Upper lobe of left lung (tissue), 6 donors: ENCODE results near the gene ADCY4. TPM values are rescaled to one million over a fixed set of nuclear protein-coding genes. Genes with fewer than 3 reads are reported as not detected.

Experiments used
- ATAC-seq, 2 donors: fragments of 200-7000 bp; cut with Tn5 transposase; one replicate each; pipeline ENCODE4 v1.9.1; 2022; ENCODE audit warnings: mild to moderate bottlenecking in 2 of 2, moderate library complexity in 2 of 2; ENCODE audit not compliant: low FRiP score in 2 of 2
- DNase-seq, 2 donors: peaks; one replicate each; pipeline ENCODE4 v3.0.0-alpha.2; 2019 to 2020
- H3K27ac ChIP-seq, 4 donors: fragments of 200-600 bp; sonication (generic); one replicate each; pipeline ENCODE4 v1.5.1; 2016 to 2019
- H3K27me3 ChIP-seq, 4 donors: fragments of 200-600 bp; sonication (generic); one replicate each; pipeline ENCODE4 v1.5.1; 2017 to 2019
- H3K36me3 ChIP-seq, 4 donors: fragments of 200-600 bp; sonication (generic); one replicate each; pipeline ENCODE4 v1.5.1; 2016 to 2019
- H3K4me1 ChIP-seq, 4 donors: fragments of 200-600 bp; sonication (generic); one replicate each; pipeline ENCODE4 v1.5.1; 2018 to 2019
- H3K4me3 ChIP-seq, 4 donors: fragments of 200-600 bp; sonication (generic); one replicate each; pipeline ENCODE4 v1.5.1; 2017 to 2019; ENCODE audit warnings: mild to moderate bottlenecking in 2 of 4, moderate library complexity in 1 of 4
- H3K9me3 ChIP-seq, 4 donors: fragments of 200-600 bp; sonication (generic); one replicate each; pipeline ENCODE4 v1.5.1; 2018 to 2019
- CTCF ChIP-seq, 6 experiments: fragments of 450-650 bp in 4 of 6; fragments of 200-600 bp in 2 of 6; sonication (generic) in 2 of 6; IDR thresholded peaks; one replicate each; pipeline ENCODE4 v1.5.1; 2016 to 2019; ENCODE audit warnings: antibody characterized with exemption in 6 of 6
- EP300 ChIP-seq, 4 donors: sonication (generic); formaldehyde crosslinking; IDR thresholded peaks; one replicate each; pipeline ENCODE4 v1.5.1; 2017; ENCODE audit warnings: antibody characterized with exemption in 4 of 4, control low read depth in 2 of 4
- POLR2A ChIP-seq, 4 donors: fragments of 450-650 bp; IDR thresholded peaks; one replicate each; pipeline ENCODE4 v1.5.1; 2016 to 2017; ENCODE audit warnings: antibody characterized with exemption in 4 of 4, mild to moderate bottlenecking in 2 of 4
- POLR2AphosphoS5 ChIP-seq, 2 donors: sonication (generic); formaldehyde crosslinking; IDR thresholded peaks; one replicate each; pipeline ENCODE4 v1.5.1; 2017; ENCODE audit warnings: antibody characterized with exemption in 2 of 2
- WGBS, 2 donors: methylation state at CpG; one replicate each; pipeline ENCODE4 v1.1.5; 2017 to 2018; 5-methylcytosine and 5-hydroxymethylcytosine counted together
- total RNA-seq, 6 donors: library from RNA; depleted of rRNA in 4 of 6; stranded (reverse); fragments of >200 nt in 4 of 6; gene quantifications; one replicate each; pipeline versions ENCODE4 v1.1.0 to v1.2.1, GENCODE V29; 2016 to 2021
- donor health status: DM: no; HTN: no; CAD: no; lungs with moderate emphysema.
- donor health status: DM: no; HTN: yes; CAD: no; lungs with severe emphysema.

Gene ADCY4
- total RNA-seq, 6 donors from 2014 or later: 22.4 to 159 (median 43.7) TPM

DNA sequence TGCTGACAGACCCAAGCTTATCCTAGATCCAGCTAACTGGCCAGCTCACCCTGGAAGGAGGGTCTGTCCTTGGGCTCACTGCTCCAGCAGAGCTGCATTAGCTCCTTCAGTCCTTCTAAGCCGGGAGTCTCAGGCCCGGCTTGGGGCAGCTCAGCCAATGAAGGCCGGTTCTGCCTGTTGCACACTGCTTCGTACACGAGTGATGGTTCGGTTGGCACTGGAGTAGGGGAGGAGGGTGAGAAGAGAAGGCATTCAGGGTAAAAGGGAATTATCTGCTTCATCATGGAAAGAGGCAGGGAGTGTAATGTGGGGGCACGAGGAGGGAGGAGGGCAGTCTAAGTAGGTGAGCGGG lies 2.9 kb upstream of the ADCY4 start:
- peaks cover 0 to 8% (median 0%) of the 10 kb centered on the region in 4 donors for H3K27me3 ChIP-seq
- DNase-seq (peak in 1 of 2 donors; percentile 28), ATAC-seq (no peak)
- no peak overlapping the region for H3K27ac ChIP-seq
- 90 to 95% methylated on average over 8 of the region's 8 CpGs for WGBS, 2 donors
- TF ChIP-seq EP300 (IDR thresholded peaks at IDR 0.05) (no peak), POLR2AphosphoS5 (IDR thresholded peaks at IDR 0.05) (no peak), POLR2A (IDR thresholded peaks at IDR 0.05) (no peak), CTCF (IDR thresholded peaks at IDR 0.05) (no peak)
- H3K9me3 ChIP-seq: no peaks in the 10 kb centered on the region
- no peak overlapping the region for H3K4me3 ChIP-seq
- H3K4me1 ChIP-seq: peaks cover 43 to 64% (median 45%) of the 10 kb centered on the region in 4 donors
- H3K36me3 ChIP-seq: peaks cover 0 to 11% (median 3%) of the 10 kb centered on the region in 4 donors

GRCh38 chr14:24337144-24337823 lies 2.4 kb upstream of the ADCY4 start:
- no peak for DNase-seq
- Histone ChIP-seq H3K9me3 (no peaks in the 10 kb centered on the region), H3K4me3 (no peak overlapping the region), H3K36me3 (peaks cover 0 to 11% (median 3%) of the 10 kb centered on the region in 4 donors), H3K27me3 (peaks cover 0 to 8% (median 0%) of the 10 kb centered on the region in 4 donors), H3K27ac (peak overlapping the region in 1 of 4 donors; percentile 89), H3K4me1 (peaks cover 48 to 69% (median 51%) of the 10 kb centered on the region in 4 donors)
- no peak for TF ChIP-seq EP300 (IDR thresholded peaks at IDR 0.05)
- no peak for TF ChIP-seq POLR2AphosphoS5 (IDR thresholded peaks at IDR 0.05)
- TF ChIP-seq POLR2A (IDR thresholded peaks at IDR 0.05): no peak
- no peak for TF ChIP-seq CTCF (IDR thresholded peaks at IDR 0.05)
- no peak for ATAC-seq
- WGBS, 2 donors: 89 to 93% methylated on average over 4 to 7 of the region's 7 CpGs

DNA sequence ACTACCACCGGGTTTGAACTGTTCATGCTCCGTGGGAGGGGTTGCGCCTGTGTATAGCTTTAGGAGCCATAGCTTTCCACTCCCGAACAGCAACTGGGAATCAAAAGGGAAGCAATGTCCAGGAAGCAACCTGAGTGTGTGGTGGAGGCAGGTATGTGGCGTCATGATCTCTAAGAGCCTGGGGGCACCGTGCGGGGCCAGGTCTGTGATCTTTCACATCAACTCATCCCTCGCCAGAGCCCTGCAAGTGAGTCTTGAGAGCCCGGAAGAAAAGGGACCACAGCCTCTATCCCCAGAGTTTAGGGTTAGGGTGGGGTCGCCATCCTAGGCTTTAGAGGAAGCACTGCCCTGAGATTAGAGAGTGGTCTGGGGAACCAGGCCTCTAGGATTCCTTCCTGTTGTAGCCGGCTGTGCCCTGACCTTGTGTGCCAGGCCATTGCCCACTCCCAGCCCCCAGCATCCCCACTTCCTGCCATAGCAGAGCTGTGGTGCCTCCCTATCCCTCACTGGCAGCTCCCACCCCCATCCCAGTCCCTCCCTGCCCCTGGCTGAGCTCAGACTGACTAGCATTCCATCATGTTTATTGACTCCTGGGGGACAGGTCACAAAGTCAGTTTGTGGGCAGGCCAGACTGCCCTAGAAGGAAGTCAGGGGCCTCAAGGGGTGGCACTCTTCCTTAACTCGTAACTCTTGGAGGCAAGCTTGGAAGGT lies 745 bp upstream of the ADCY4 start:
- WGBS, 2 donors: 70 to 75% methylated on average over 12 of the region's 12 CpGs
- peaks cover 0 to 8% (median 0%) of the 10 kb centered on the region in 4 donors for H3K27me3 ChIP-seq
- TF ChIP-seq CTCF (IDR thresholded peaks at IDR 0.05) (no peak), EP300 (IDR thresholded peaks at IDR 0.05) (peak in 2 of 4 donors; percentile 13 to 24), POLR2AphosphoS5 (IDR thresholded peaks at IDR 0.05) (peak in 1 of 2 donors; percentile 51)
- H3K27ac ChIP-seq: peak overlapping the region; percentile 64 to 89 (median 86)
- peaks cover 54 to 78% (median 56%) of the 10 kb centered on the region in 4 donors for H3K4me1 ChIP-seq
- H3K4me3 ChIP-seq: peak overlapping the region in 3 of 4 donors; percentile 50 to 55 (median 53)
- H3K9me3 ChIP-seq: no peaks in the 10 kb centered on the region
- H3K36me3 ChIP-seq: peaks cover 0 to 11% (median 3%) of the 10 kb centered on the region in 4 donors
- DNase-seq: no peak
- no peak for ATAC-seq

DNA sequence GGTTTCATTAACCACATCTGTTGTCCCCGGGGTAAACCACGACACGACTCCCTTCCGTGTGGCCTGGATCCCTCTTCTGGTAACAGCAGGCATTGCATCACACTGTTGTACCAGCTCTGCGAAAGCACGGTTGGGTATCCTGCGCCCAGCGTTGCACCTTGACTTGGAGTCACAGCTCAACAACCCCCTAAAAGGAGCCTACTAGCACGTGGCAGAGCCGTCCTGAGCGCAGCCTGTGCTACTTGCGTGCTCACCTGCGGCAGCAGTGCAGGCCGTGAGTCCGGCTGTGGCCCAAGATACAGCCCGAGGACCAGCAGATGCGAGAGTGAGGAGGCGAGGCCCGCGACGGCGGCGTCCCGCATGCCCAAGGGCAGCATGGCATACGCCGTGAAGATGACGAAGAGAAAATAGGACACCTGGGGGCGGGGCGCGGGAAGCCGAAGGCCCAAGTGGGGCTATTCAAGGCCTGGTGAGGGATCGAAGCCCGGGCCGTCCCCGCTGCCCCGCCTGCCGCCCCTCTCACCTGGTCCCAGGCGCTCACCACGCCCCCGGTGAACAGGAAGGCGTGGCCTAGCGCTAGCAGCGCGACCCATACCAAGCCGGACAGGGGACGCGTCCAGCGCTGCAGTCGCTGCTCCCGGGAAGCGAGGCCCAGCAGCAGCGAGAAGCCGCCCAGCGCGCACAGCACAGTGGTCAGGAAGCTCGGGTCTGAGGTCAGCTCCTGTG lies 2.4 kb downstream of the ADCY4 start:
- Histone ChIP-seq H3K4me1 (peaks cover 47 to 76% (median 65%) of the 10 kb centered on the region in 4 donors), H3K4me3 (peak overlapping the region in 3 of 4 donors; percentile 34 to 55 (median 50)), H3K9me3 (no peaks in the 10 kb centered on the region), H3K36me3 (peaks cover 0 to 10% (median 2%) of the 10 kb centered on the region in 4 donors), H3K27ac (peak overlapping the region in 2 of 4 donors; percentile 53 to 89), H3K27me3 (peaks cover 0 to 8% (median 0%) of the 10 kb centered on the region in 4 donors)
- ATAC-seq: peak; percentile 78 to 80
- 29 to 32% methylated on average over 41 to 56 of the region's 56 CpGs for WGBS, 2 donors
- peak; percentile 85 to 91 for DNase-seq
- TF ChIP-seq CTCF (IDR thresholded peaks at IDR 0.05): peak; percentile 70 to 85 (median 82)
- no peak for TF ChIP-seq POLR2A (IDR thresholded peaks at IDR 0.05)
- peak; percentile 17 to 58 for TF ChIP-seq POLR2AphosphoS5 (IDR thresholded peaks at IDR 0.05)
